Keratinocyte (primary cell): ENCODE data around the gene PRLR. TPM values are rescaled to one million over a fixed set of nuclear protein-coding genes. Genes with fewer than 3 reads are reported as not detected.

Experiments used
- DNase-seq: peaks from one replicate; pipeline ENCODE4 v3.0.0-alpha.2; 2011; ENCODE audit warnings: low read depth, missing footprints, low spot score
- FAIRE-seq: peaks from 2 replicates; lab custom pipeline; 2011; peaks lifted over from hg19 to GRCh38; lab: Jason Lieb, UNC
- H2AFZ ChIP-seq: 2 replicates; pipeline ENCODE4 v1.6.0; 2012; ENCODE audit warnings: low read length, control low read depth, inconsistent platforms; ENCODE audit not compliant: control insufficient read depth
- H3K27ac ChIP-seq: 2 replicates; pipeline ENCODE4 v1.5.1; 2011; ENCODE audit warnings: low read length; ENCODE audit not compliant: control insufficient read depth, insufficient read depth
- H3K27me3 ChIP-seq: 3 replicates; pipeline ENCODE4 v1.6.0; 2011; ENCODE audit warnings: low read length; ENCODE audit not compliant: control insufficient read depth, insufficient read depth; ENCODE audit errors: extremely low read depth
- H3K36me3 ChIP-seq, 2 experiments: 2 replicates in 1 of 2; 3 replicates in 1 of 2; pipeline ENCODE4 v1.5.1; 2011; ENCODE audit warnings: low read length in 2 of 2, mild to moderate bottlenecking in 1 of 2; ENCODE audit not compliant: control insufficient read depth in 2 of 2, insufficient read depth in 2 of 2; ENCODE audit errors: extremely low read depth in 1 of 2
- H3K4me1 ChIP-seq: 3 replicates; pipeline ENCODE4 v1.5.1; 2011; ENCODE audit warnings: low read length; ENCODE audit not compliant: control insufficient read depth, insufficient read depth; ENCODE audit errors: extremely low read depth
- H3K4me2 ChIP-seq: 3 replicates; pipeline ENCODE4 v1.6.0; 2011; ENCODE audit warnings: low read depth, low read length; ENCODE audit not compliant: control insufficient read depth, insufficient read depth; ENCODE audit errors: extremely low read depth
- H3K4me3 ChIP-seq, 3 experiments: fragments of 200-600 bp in 1 of 3; sonication (generic) in 1 of 3; 2 replicates in 2 of 3; 3 replicates in 1 of 3; pipeline ENCODE4 v1.5.1; 2011 to 2016; ENCODE audit warnings: low read length in 3 of 3, mild to moderate bottlenecking in 3 of 3, control low read depth in 2 of 3, inconsistent platforms in 1 of 3, low read depth in 1 of 3, mixed read lengths in 1 of 3, mixed run types in 1 of 3, moderate library complexity in 1 of 3; ENCODE audit not compliant: control insufficient read depth in 2 of 3, insufficient read depth in 2 of 3; ENCODE audit errors: extremely low read depth in 1 of 3
- H3K79me2 ChIP-seq: 2 replicates; pipeline ENCODE4 v1.6.0; 2012; ENCODE audit warnings: low read length; ENCODE audit not compliant: control insufficient read depth, insufficient read depth
- H3K9ac ChIP-seq: 3 replicates; pipeline ENCODE4 v1.6.0; 2011; ENCODE audit warnings: low read length; ENCODE audit not compliant: control insufficient read depth, insufficient read depth; ENCODE audit errors: extremely low read depth
- H3K9me1 ChIP-seq: 3 replicates; pipeline ENCODE4 v1.6.0; 2011; ENCODE audit warnings: low read length; ENCODE audit not compliant: control insufficient read depth, insufficient read depth; ENCODE audit errors: extremely low read depth
- H3K9me3 ChIP-seq: 2 replicates; pipeline ENCODE4 v1.5.1; 2012; ENCODE audit warnings: low read depth, low read length; ENCODE audit not compliant: control insufficient read depth
- H4K20me1 ChIP-seq: 3 replicates; pipeline ENCODE4 v1.6.0; 2011; ENCODE audit warnings: low read length; ENCODE audit not compliant: control insufficient read depth, insufficient read depth; ENCODE audit errors: extremely low read depth
- EZH2 ChIP-seq: IDR thresholded peaks from one replicate; pipeline ENCODE4 v1.6.1; 2012; ENCODE audit warnings: inconsistent platforms, mild to moderate bottlenecking, low read length, moderate library complexity
- dilution Hi-C: fragments of 300-500 bp; cut with MboI; formaldehyde crosslinking; loops from one replicate; pipeline ENCODE4 v1.7.0; 2020; ENCODE audit warnings: low sequenced_read_pairs; ENCODE audit not compliant: extremely low pct_ligation_motif_present
- polyA plus RNA-seq, 5 experiments: library from polyadenylated mRNA; depleted of rRNA in 3 of 5; stranded (reverse) in 3 of 5; stranded (forward) in 1 of 5; unstranded in 1 of 5; fragments of >200 nt; gene quantifications; 1 replicate in 1 of 5; 2 replicates in 3 of 5; 3 replicates in 1 of 5; pipeline versions ENCODE4 v1.2.1 to v1.2.3, GENCODE V29; 2011 to 2012; ENCODE audit warnings: missing spikeins in 2 of 5, low read depth in 1 of 5, low replicate concordance in 1 of 5
- TF ChIP-seq, protein P1 (sequence below), 3 experiments: IDR thresholded peaks in 1 of 3; conservative IDR thresholded peaks in 1 of 3; optimal IDR thresholded peaks in 1 of 3; 2 replicates in 2 of 3; 3 replicates in 1 of 3; pipeline versions ENCODE3 to v1.5.1; 2011; ENCODE audit warnings: low read length in 3 of 3, mild to moderate bottlenecking in 3 of 3, moderate library complexity in 2 of 3, control low read depth in 1 of 3, inconsistent platforms in 1 of 3; ENCODE audit not compliant: insufficient read depth in 2 of 3; ENCODE audit errors: extremely low read depth in 1 of 3

PRLR gene
- polyA plus RNA-seq, 1 donor (not counting 4 experiments of a cell fraction or from before 2014, with no cell fraction given): 0.04 TPM

DNA sequence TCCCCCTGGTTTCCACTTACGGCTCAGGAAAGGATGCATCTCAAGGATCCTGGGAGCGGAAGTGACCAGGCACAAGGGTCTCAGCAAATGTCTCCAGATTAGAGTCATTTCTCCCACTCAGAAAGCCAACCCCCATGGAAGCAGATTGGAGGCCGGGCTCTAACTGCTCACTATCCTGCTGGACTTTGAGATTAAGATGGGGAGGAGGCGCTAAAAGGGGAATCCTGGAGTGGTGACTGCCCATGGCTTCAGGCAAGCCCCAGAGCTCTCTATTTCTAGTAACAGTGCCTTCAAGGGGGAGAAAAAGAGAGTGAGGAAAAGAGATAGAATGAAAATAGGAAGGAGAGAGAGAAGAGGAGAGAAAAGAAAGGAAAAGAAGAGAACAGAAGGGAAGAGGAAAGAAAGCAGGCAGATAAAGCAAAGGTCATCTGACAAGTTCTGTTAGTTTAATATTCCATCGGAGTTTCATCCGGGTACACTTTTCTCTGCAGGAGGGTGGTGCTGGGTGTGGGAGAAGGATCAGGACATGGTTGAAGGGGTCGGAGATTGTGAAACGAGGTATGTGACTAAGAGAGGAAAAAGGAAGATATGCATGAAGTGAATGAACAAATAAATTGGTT lies 182.4 kb downstream of the PRLR start, which contains the start of gene AGXT2:
Gene AGXT2, minus strand, starts transcription at position 165 of the 620 bp plus-strand sequence. Its CDS starts 57 bp downstream, at position 108.
- TF ChIP-seq, protein P1, sequence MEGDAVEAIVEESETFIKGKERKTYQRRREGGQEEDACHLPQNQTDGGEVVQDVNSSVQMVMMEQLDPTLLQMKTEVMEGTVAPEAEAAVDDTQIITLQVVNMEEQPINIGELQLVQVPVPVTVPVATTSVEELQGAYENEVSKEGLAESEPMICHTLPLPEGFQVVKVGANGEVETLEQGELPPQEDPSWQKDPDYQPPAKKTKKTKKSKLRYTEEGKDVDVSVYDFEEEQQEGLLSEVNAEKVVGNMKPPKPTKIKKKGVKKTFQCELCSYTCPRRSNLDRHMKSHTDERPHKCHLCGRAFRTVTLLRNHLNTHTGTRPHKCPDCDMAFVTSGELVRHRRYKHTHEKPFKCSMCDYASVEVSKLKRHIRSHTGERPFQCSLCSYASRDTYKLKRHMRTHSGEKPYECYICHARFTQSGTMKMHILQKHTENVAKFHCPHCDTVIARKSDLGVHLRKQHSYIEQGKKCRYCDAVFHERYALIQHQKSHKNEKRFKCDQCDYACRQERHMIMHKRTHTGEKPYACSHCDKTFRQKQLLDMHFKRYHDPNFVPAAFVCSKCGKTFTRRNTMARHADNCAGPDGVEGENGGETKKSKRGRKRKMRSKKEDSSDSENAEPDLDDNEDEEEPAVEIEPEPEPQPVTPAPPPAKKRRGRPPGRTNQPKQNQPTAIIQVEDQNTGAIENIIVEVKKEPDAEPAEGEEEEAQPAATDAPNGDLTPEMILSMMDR (optimal IDR thresholded peaks at IDR 0.05 in 1 of 3, IDR thresholded peaks at IDR 0.05 in 1 of 3, conservative IDR thresholded peaks at IDR 0.05 in 1 of 3; ENCODE audit: extremely low read depth in 1 of 3, insufficient read depth in 2 of 3, low read length in 3 of 3): no peak
- TF ChIP-seq EZH2: no peak
- dilution Hi-C loops: no loop called here
- FAIRE-seq (no peak), DNase-seq (no peak)
- no peaks in the 10 kb centered on the region for H3K36me3 ChIP-seq
- H3K9me1 ChIP-seq: no peaks in the 10 kb centered on the region
- H4K20me1 ChIP-seq: no peaks in the 10 kb centered on the region
- no peaks in the 10 kb centered on the region for H3K27me3 ChIP-seq
- no peaks in the 10 kb centered on the region for H3K79me2 ChIP-seq
- H3K4me2 ChIP-seq: no peak within 1 kb of the TSS
- no peak within 1 kb of the TSS for H3K27ac ChIP-seq
- no peak within 1 kb of the TSS for H3K9ac ChIP-seq
- H3K4me3 ChIP-seq: no peak within 1 kb of the TSS
- H2AFZ ChIP-seq: no peak within 1 kb of the TSS
- H3K9me3 ChIP-seq: no peaks in the 10 kb centered on the region
- no peaks in the 10 kb centered on the region for H3K4me1 ChIP-seq

DNA sequence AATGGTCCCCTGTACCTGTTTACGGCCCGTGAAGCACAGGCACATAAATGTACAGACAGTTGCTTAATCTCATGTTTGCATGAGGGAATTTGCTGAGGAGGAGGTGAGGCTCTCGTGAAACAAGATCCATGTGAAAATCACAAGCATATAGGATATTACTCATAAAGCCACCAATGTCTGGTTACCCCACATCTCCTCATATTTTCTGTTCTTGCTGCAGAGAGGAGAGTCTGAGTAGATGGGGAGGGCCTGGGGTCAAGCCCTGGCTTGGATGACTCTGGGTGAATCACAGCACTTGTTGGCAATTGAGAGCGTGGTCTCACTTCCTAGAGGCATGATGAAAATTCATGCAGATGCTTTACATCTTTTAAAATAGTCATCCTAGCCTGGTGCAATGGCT lies 183.5 kb downstream of the PRLR start:
- Histone ChIP-seq H3K4me2 (no peak overlapping the region), H3K9me3 (no peaks in the 10 kb centered on the region), H3K9me1 (no peaks in the 10 kb centered on the region), H3K4me3 (no peak overlapping the region), H2AFZ (no peak overlapping the region), H4K20me1 (no peaks in the 10 kb centered on the region), H3K79me2 (no peaks in the 10 kb centered on the region), H3K4me1 (no peaks in the 10 kb centered on the region), H3K27me3 (no peaks in the 10 kb centered on the region), H3K27ac (no peak overlapping the region), H3K36me3 (no peaks in the 10 kb centered on the region), H3K9ac (no peak overlapping the region)
- FAIRE-seq (no peak), DNase-seq (no peak)
- dilution Hi-C loops: no loop called here
- TF ChIP-seq EZH2: no peak
- TF ChIP-seq, protein P1 (optimal IDR thresholded peaks at IDR 0.05 in 1 of 3, IDR thresholded peaks at IDR 0.05 in 1 of 3, conservative IDR thresholded peaks at IDR 0.05 in 1 of 3; ENCODE audit: extremely low read depth in 1 of 3, insufficient read depth in 2 of 3, low read length in 3 of 3): no peak
